SK-N-DZ (cell line): ENCODE results near the gene TUT7.
A peak's percentile ranks its signal among the peaks of the same experiment; 100 is the strongest.

Experiments used
- DNase-seq: peaks from one replicate; pipeline ENCODE4 v3.0.0-alpha.2; 2015; ENCODE audit warnings: low spot score
- small RNA-seq, 2 experiments: library from RNA; depleted of rRNA; stranded (forward); fragments of <200 nt; gene quantifications; one replicate each; pipeline ENCODE3, GENCODE V24; 2014

Gene TUT7

DNA sequence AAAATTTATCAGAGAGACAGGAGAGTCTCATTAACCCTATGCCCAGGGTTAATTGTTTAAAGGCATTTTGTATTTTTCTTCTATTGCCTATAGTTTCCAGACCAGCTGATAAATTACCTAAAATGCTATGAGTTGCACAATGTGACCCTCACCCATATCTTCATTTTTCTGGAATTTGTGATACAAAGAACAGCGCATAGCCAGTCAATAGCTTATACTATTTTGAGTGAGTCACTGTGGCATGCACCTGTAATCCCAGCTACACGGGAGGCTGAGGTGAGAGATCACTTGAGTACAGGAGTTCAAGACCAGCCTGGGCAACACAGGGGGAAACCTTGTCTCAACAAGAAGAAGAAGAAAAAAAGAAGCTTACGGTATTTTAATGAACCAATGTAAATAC lies 97.6 kb downstream of the TUT7 start:
- DNase-seq = no peak

DNA sequence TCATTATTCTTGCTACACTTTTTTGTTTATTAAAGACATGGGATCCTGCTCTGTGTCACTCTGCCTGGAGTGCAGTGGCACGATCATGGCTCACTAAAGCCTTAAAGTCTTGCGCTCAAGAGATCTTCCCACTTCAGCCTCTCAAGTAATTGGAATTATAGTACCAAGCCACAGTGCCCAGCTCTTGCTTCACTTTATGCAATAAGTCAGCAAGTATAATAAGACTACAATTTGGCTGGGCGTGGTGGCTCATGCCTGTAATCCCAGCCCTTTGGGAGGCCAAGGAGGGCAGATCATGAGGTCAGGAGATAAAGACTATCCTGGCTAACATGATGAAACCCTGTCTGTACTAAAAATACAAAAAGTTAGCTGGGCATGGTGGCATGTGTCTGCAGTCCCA lies 100.6 kb downstream of the TUT7 start:
- DNase-seq = no peak

DNA sequence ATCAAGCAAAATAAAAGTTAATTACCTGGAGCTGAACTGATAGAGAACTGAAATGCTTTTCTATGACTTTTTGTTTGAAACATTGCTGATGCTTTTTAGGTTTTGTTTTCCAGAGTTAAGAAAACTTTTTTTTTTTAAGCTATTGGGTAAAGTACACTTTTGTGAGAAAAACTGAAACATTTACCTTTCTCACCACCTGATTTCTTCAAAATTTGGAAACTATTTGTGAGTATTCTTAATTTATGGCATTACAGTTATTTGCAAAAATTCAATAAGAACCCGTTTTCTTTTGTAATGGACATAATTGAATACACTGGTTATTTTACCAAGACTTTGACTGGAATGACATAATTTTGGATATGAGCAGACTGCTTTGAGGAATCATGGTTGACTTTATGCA lies 101.3 kb downstream of the TUT7 start:
- DNase-seq = no peak

DNA sequence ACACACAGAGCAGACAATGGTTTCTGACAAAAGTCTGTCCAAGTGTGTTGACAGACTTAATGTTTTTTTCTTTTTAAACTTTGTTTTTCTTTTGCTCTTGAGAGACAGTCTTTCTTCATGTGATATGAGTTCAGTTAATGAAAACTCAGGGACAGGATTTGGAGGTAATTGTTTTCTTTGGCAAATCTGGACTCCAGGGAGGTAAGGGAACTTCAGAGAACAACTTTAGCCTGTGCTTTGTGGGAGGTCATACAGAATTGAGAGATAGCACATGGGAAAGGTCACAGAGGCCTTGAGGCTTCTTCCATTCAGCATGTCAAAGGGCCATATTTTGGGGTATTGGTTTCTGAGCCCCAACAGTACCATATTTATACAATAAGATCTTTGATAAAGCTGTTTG lies 104.1 kb downstream of the TUT7 start:
- DNase-seq = no peak

DNA sequence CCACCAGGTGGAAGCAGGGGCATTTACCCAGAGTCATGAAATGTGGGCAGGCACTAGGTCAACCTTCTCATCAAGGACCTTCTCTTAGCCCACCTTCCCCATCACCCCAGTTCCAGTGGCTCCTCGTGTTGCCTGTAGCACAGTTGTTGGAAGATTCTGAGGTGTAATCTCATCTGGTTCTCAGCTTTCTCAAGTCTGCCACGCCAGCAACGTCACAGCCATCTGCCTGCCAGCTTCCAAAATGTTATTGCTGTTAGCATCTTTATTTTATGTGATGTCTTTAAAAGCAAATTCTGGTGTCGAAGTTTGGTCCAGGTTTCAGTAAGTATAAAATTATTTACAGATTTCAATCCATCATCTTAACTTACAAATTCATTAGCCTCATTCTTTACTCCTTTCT lies 105.5 kb downstream of the TUT7 start:
- DNase-seq = no peak

DNA sequence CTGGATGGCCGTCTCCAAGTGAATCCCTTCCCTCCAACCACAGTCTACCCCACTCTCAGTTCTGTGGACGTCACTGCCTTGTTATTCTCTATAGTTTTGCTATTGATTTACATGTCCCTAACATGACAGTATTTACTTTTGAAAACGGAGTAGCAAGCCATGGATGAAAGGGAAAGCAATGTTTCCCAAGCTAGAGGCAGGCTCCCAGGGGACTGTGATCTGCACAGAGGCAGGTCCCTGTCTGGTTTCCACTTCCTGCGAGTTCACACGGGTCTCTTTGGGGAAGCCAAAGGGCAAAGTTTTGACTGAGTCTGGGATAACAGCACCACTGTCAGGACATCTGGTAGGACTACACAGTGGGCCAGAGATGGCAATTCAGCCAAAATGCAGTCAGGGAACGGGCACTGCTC lies 107.5 kb downstream of the TUT7 start:
- DNase-seq = peak; percentile 23

DNA sequence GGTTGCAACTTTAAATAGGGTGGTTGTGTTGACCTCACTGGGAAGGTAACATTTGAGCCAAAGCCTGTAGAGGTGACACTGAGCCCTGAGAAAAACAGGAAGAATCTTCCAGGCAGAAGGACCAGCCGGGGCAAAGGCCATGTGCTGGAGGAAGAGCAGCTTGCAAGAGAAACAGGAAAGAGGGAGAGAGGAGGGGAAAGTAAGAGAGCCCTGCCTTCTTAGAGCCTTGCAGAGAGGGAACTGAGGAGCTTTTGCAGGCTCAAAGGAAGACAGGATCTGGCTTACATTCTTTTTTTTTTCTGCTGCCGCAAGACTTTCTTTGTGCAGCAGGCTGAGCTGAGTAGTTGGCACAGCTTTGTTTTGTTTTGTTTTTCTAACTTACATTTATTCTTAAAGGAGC lies 112.1 kb downstream of the TUT7 start:
- DNase-seq = peak; percentile 22

DNA sequence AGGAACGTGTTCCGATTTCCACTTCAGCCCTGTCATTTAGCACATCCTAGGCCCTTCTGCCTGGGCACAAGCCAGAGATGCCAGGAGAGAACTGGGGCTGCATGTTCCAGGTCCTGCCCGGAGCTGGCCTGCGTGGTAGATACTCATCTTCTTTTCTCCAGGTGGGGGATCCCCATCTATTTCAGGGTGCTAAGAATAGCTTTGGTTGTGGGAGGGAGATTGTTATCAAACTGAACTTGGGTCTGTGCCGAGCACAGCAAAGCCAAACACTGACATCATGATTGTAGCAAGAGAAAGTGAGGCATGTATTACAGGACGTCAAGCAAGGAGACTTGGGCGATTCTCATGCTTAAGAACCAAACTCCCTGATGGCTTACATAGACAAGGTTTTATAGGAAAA lies 113.0 kb downstream of the TUT7 start:
- DNase-seq = no peak

DNA sequence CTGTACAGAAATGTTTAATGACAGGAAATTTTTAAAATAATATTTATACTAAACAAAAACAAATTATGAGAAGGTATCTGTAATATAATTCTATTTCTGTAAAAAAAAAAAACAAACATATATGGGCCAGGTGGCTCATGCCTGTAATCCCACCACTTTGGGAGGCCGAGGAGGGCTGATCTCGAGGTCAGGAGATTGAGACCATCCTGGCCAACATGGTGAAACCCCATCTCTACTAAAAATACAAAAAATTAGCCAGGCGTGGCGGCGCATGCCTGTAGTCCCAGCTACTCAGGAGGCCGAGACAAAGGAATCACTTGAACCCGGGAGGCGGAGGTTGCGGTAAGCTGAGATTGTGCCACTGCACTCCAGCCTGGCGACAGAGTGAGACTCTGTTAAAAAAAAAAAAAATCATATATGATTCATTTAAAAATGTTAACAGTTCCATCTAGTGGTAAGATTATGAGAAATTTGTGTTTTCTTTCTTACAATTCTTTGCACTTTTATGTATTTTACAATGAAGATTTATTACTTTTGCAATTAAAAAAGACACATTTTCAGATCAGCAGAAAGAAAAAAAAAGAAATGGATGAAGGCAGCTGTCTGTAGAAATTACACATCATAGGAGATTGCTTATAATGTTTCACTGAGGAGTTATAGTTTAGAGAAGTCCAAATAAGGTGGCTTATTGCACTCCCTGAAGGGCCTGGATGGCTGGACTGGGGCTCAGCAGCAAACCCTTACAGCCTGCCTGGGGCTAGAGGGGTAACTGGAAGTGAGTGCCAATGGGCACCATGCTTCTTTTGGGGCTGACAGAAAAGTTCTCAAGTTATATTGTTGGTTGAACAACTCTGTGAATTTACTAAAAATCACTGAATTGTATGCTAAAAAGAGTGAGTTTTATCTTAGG lies 115.1 kb downstream of the TUT7 start:
- DNase-seq = no peak

Small RNA genes lying within 50 kb of the gene (small RNA-seq; reads per million reads assigned to genes)
- 0 to 2.0 reads per million in 2 experiments for gene RN7SKP264
